ENCODE measurements around the gene CCL25. TPM values are rescaled to one million over a fixed set of nuclear protein-coding genes. Genes with fewer than 3 reads are reported as not detected.

The CCL25 gene
- total and polyA plus RNA-seq, 9 of the 15 experiments (the other 6 are each of a cell fraction or from before 2014, with no cell fraction given) = 0.15 TPM; not detected in 8

- TF ChIP-seq SREBF1 (IDR thresholded peaks at IDR 0.05; ENCODE audit: borderline replicate concordance, low read depth, low read length) = no peak
- TF ChIP-seq UBTF (IDR thresholded peaks at IDR 0.05; ENCODE audit: borderline replicate concordance in 1 of 2, low read depth in 2 of 2, low read length in 2 of 2) = peak in 1 of 2 experiments; percentile 71; a peak in 1 of 4 replicates
- 0 out of 2 replicates have a peak, but pooled peaks have one; percentile 17 for TF ChIP-seq ZEB2 (IDR thresholded peaks at IDR 0.05)
- TF ChIP-seq CSDE1 (IDR thresholded peaks at IDR 0.05) = no peak
- TF ChIP-seq ID3 (CRISPR knock-in tag; IDR thresholded peaks at IDR 0.05) = no peak
- TF ChIP-seq ID3 (tag; IDR thresholded peaks at IDR 0.05) = peak; percentile 90
- TF ChIP-seq NFIC (IDR thresholded peaks at IDR 0.05) = peak; percentile 48
- TF ChIP-seq AFF1 (IDR thresholded peaks at IDR 0.05; ENCODE audit: low read depth in 1 of 2, partially characterized antibody in 2 of 2) = peak in 1 of 2 experiments; percentile 25
- peak; percentile 75 for TF ChIP-seq POLR2B (IDR thresholded peaks at IDR 0.05; ENCODE audit: low read depth, partially characterized antibody)
- no peak for TF ChIP-seq HES1 (IDR thresholded peaks at IDR 0.05; ENCODE audit: low read depth)
- no peak for TF ChIP-seq HLTF (IDR thresholded peaks at IDR 0.05)
- TF ChIP-seq SIN3B (IDR thresholded peaks at IDR 0.05; ENCODE audit: low read depth) = peak; percentile 65; the same call in 1 of the 2 replicates
- no peak for TF ChIP-seq DNMT1 (IDR thresholded peaks at IDR 0.05)
- peak; percentile 37; the same call in 1 of the 2 replicates for TF ChIP-seq TFAP4 (CRISPR knock-in tag; IDR thresholded peaks at IDR 0.05; ENCODE audit: borderline replicate concordance)
- TF ChIP-seq XRCC5 (IDR thresholded peaks at IDR 0.05; ENCODE audit: low read depth, low read length) = no peak
- no peak for TF ChIP-seq HSF4 (CRISPR knock-in tag; IDR thresholded peaks at IDR 0.05; ENCODE audit: borderline replicate concordance)
- peak; percentile 77 for TF ChIP-seq CHD4 (IDR thresholded peaks at IDR 0.05; ENCODE audit: insufficient read depth, insufficient replicate concordance, low read depth, low read length, poor library complexity, severe bottlenecking)
- peak; percentile 54; the same call in 1 of the 2 replicates for TF ChIP-seq HDAC2 (IDR thresholded peaks at IDR 0.05)
- TF ChIP-seq RBBP5 (IDR thresholded peaks at IDR 0.05; ENCODE audit: borderline replicate concordance, insufficient read depth, low read length, poor library complexity, severe bottlenecking) = peak; percentile 91
These were observed 46.9 kb upstream of the CCL25 start, which contains the start of gene ELAVL1 (continued) for GRCh38 chr19:8005534-8006256.
